ENCODE measurements around the gene STMN3.

GRCh38 chr20:63695424-63696305 is 42.4 kb upstream of the STMN3 start:
- no peak for TF ChIP-seq EZH2 (IDR thresholded peaks at IDR 0.05; ENCODE audit: insufficient read depth, poor library complexity, severe bottlenecking)
- no peak for TF ChIP-seq EZH2phosphoT487 (IDR thresholded peaks at IDR 0.05; ENCODE audit: insufficient read depth, low read depth)

Data from GM23248 (cell line).